ENCODE results near the gene CDK18. TPM values are rescaled to one million over a fixed set of nuclear protein-coding genes. Genes with fewer than 3 reads are reported as not detected.

Gene CDK18
- total and polyA plus RNA-seq, 4 donors, result 2.4 to 3.7 (median 3.1) TPM

- TF ChIP-seq FOXA2 (IDR thresholded peaks at IDR 0.05) (no peak), NR2F2 (IDR thresholded peaks at IDR 0.05) (no peak), FOXA1 (IDR thresholded peaks at IDR 0.05) (no peak), YY1 (IDR thresholded peaks at IDR 0.05) (no peak), RXRA (IDR thresholded peaks at IDR 0.05) (no peak), HNF4G (IDR thresholded peaks at IDR 0.05) (no peak), HNF4A (conservative IDR thresholded peaks at IDR 0.05) (no peak), MAX (IDR thresholded peaks at IDR 0.05) (no peak), JUND (IDR thresholded peaks at IDR 0.05) (no peak), ATF3 (IDR thresholded peaks at IDR 0.05) (no peak), SP1 (IDR thresholded peaks at IDR 0.05) (no peak), RAD21 (IDR thresholded peaks at IDR 0.05) (no peak), ZBTB33 (IDR thresholded peaks at IDR 0.05) (no peak), EGR1 (IDR thresholded peaks at IDR 0.05; ENCODE audit: low read depth in 2 of 2) (no peak), REST (IDR thresholded peaks at IDR 0.05) (no peak)
- no peak for DNase-seq (ENCODE audit: low spot score)
Observed at GRCh38 chr1:205570796-205571537, 66.5 kb downstream of the CDK18 start.

GRCh38 chr1:205571747-205572146 lies 67.3 kb downstream of the CDK18 start:
- WGBS, result 73% methylated on average over 4 of the region's 4 CpGs
- Histone ChIP-seq H3K9ac (ENCODE audit: low read depth in 1 of 2, low read length in 2 of 2) (no peak overlapping the region), H3K27ac (ENCODE audit: low read depth in 1 of 2, low read length in 2 of 2) (no peak overlapping the region), H3K27me3 (ENCODE audit: control insufficient read depth in 4 of 4, insufficient read depth in 4 of 4, low read length in 3 of 4) (peaks cover 0 to 8% (median 2%) of the 10 kb centered on the region in 4 donors), H3K4me3 (ENCODE audit: low read depth in 1 of 3, low read length in 3 of 3) (no peak overlapping the region), H3K9me3 (ENCODE audit: control insufficient read depth in 4 of 4, low read length in 3 of 4) (no peaks in the 10 kb centered on the region), H3K4me1 (ENCODE audit: control insufficient read depth in 4 of 4, insufficient read depth in 4 of 4, low read length in 3 of 4) (peaks cover 0 to 4% (median 1%) of the 10 kb centered on the region in 4 donors), H3K36me3 (ENCODE audit: control insufficient read depth in 4 of 4, insufficient read depth in 3 of 4, low read depth in 1 of 4, low read length in 3 of 4) (no peaks in the 10 kb centered on the region)
- no peak for DNase-seq (ENCODE audit: low spot score)
- TF ChIP-seq TAF1 (conservative IDR thresholded peaks at IDR 0.05) (no peak), ATF3 (IDR thresholded peaks at IDR 0.05) (no peak), RXRA (IDR thresholded peaks at IDR 0.05) (no peak), EGR1 (IDR thresholded peaks at IDR 0.05; ENCODE audit: low read depth in 2 of 2) (no peak), REST (IDR thresholded peaks at IDR 0.05) (no peak), HNF4A (conservative IDR thresholded peaks at IDR 0.05) (no peak), FOXA2 (IDR thresholded peaks at IDR 0.05) (no peak), CTCF (IDR thresholded peaks at IDR 0.05; ENCODE audit: low read depth, low read length, missing input control) (no peak), ZBTB33 (IDR thresholded peaks at IDR 0.05) (no peak), FOXA1 (IDR thresholded peaks at IDR 0.05) (no peak)

More at GRCh38 chr1:205570796-205571537, 66.5 kb downstream of the CDK18 start:
- H3K4me3 ChIP-seq (ENCODE audit: low read depth in 1 of 3, low read length in 3 of 3), result no peak overlapping the region
- no peak overlapping the region for H3K9ac ChIP-seq (ENCODE audit: low read depth in 1 of 2, low read length in 2 of 2)
- peaks cover 0 to 4% (median 1%) of the 10 kb centered on the region in 4 donors for H3K4me1 ChIP-seq (ENCODE audit: control insufficient read depth in 4 of 4, insufficient read depth in 4 of 4, low read length in 3 of 4)
- H3K27ac ChIP-seq (ENCODE audit: low read depth in 1 of 2, low read length in 2 of 2), result no peak overlapping the region
- no peaks in the 10 kb centered on the region for H3K36me3 ChIP-seq (ENCODE audit: control insufficient read depth in 4 of 4, insufficient read depth in 3 of 4, low read depth in 1 of 4, low read length in 3 of 4)
- no peaks in the 10 kb centered on the region for H3K9me3 ChIP-seq (ENCODE audit: control insufficient read depth in 4 of 4, low read length in 3 of 4)
- 81% methylated on average over 2 of the region's 2 CpGs for WGBS
- H3K27me3 ChIP-seq (ENCODE audit: control insufficient read depth in 4 of 4, insufficient read depth in 4 of 4, low read length in 3 of 4), result peaks cover 0 to 6% (median 2%) of the 10 kb centered on the region in 4 donors
